HEK293T (cell line): Measurements from ENCODE around the gene ZNF467.

ENCODE experiments used
- ARNT ChIP-seq: fragments of 450-650 bp; IDR thresholded peaks from 2 replicates; pipeline ENCODE4 v1.6.1; 2017; ENCODE audit warnings: mild to moderate bottlenecking
- BHLHE40 ChIP-seq: fragments of 450-650 bp; IDR thresholded peaks from 2 replicates; pipeline ENCODE4 v1.6.1; 2016; ENCODE audit warnings: mild to moderate bottlenecking, moderate library complexity, borderline replicate concordance
- CTBP1 ChIP-seq: fragments of 450-650 bp; IDR thresholded peaks from 2 replicates; pipeline ENCODE4 v1.6.1; 2016; ENCODE audit warnings: borderline replicate concordance
- ELF4 ChIP-seq: fragments of 450-650 bp; IDR thresholded peaks from 2 replicates; pipeline ENCODE4 v1.6.1; 2017; ENCODE audit warnings: antibody characterized with exemption
- FOXK2 ChIP-seq: fragments of 450-650 bp; IDR thresholded peaks from 2 replicates; pipeline ENCODE4 v1.6.1; 2016; ENCODE audit warnings: mild to moderate bottlenecking
- FOXM1 ChIP-seq: fragments of 450-650 bp; IDR thresholded peaks from 2 replicates; pipeline ENCODE4 v1.6.1; 2017; ENCODE audit warnings: mild to moderate bottlenecking, borderline replicate concordance
- HDGF ChIP-seq: fragments of 450-650 bp; IDR thresholded peaks from 2 replicates; pipeline ENCODE4 v1.6.1; 2017; ENCODE audit warnings: antibody characterized with exemption, borderline replicate concordance
- L3MBTL2 ChIP-seq: fragments of 450-650 bp; conservative IDR thresholded peaks from 2 replicates; pipeline ENCODE4 v1.6.1; 2016; ENCODE audit warnings: mild to moderate bottlenecking
- LEF1 ChIP-seq: fragments of 450-650 bp; IDR thresholded peaks from 2 replicates; pipeline ENCODE4 v1.6.1; 2017; ENCODE audit warnings: mild to moderate bottlenecking, borderline replicate concordance
- NFRKB ChIP-seq: fragments of 450-650 bp; IDR thresholded peaks from 2 replicates; pipeline ENCODE4 v1.6.1; 2016; ENCODE audit warnings: mild to moderate bottlenecking, moderate library complexity
- SP1 ChIP-seq: fragments of 450-650 bp; IDR thresholded peaks from 2 replicates; pipeline ENCODE4 v1.6.1; 2017
- SUZ12 ChIP-seq: fragments of 450-650 bp; IDR thresholded peaks from 2 replicates; pipeline ENCODE4 v1.6.1; 2016; ENCODE audit warnings: mild to moderate bottlenecking
- TF ChIP-seq, protein P1 (sequence below): fragments of 450-650 bp; IDR thresholded peaks from 2 replicates; pipeline ENCODE4 v1.6.1; 2016

DNA sequence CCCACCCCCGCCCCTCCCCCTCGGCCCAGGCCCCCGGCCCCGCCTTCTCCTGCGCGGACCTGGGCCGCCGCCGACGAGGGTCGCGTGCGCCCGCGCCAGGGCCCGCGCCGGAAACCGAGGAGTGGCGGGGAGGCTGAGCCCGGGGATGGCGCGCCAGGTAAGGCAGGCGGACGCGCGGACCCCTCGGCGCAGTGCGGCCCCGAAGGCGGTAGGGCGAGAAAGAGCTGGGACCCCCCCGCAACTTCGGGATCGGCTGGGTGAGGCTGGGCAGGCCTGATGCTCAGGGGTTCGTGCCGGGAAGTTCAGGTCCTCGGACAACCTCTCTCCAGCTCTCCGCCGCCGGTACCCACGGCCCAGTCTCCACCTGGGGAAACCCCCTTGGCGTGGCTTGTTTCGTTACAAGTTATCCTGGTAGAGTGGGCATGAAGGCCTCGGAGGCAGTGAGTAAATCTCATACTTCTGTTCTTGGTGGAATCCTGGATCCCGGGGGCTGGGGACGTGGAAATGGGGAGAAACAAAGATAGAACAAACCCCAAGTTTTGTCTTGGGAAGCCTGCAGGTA is 58.4 kb downstream of the ZNF467 start:
- TF ChIP-seq LEF1 (no peak), FOXK2 (no peak), SP1 (no peak), CTBP1 (no peak), HDGF (no peak), BHLHE40 (no peak), L3MBTL2 (no peak), ELF4 (no peak), FOXM1 (0 out of 2 replicates have a peak, but pooled peaks have one; percentile 38), SUZ12 (no peak), ARNT (no peak), NFRKB (no peak)
- TF ChIP-seq, protein P1, sequence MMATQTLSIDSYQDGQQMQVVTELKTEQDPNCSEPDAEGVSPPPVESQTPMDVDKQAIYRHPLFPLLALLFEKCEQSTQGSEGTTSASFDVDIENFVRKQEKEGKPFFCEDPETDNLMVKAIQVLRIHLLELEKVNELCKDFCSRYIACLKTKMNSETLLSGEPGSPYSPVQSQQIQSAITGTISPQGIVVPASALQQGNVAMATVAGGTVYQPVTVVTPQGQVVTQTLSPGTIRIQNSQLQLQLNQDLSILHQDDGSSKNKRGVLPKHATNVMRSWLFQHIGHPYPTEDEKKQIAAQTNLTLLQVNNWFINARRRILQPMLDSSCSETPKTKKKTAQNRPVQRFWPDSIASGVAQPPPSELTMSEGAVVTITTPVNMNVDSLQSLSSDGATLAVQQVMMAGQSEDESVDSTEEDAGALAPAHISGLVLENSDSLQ: no peak
